GM20000 (cell line): ENCODE data around the gene ANO9.
"Not testable (repeated sequence)": the region's sequence is repeated elsewhere in the genome, so short reads cannot be mapped to it uniquely, and the experiment has no call there.

ENCODE experiments used
- DNase-seq: peaks from one replicate; pipeline ENCODE4 v3.0.0; 2012; ENCODE audit warnings: low spot score
- TF ChIP-seq, protein P1 (sequence below): IDR thresholded peaks from 2 replicates; pipeline ENCODE4 v1.5.1; 2012; ENCODE audit warnings: mild to moderate bottlenecking, control low read depth; ENCODE audit errors: extremely low read depth, missing control alignments

Gene ANO9

DNA sequence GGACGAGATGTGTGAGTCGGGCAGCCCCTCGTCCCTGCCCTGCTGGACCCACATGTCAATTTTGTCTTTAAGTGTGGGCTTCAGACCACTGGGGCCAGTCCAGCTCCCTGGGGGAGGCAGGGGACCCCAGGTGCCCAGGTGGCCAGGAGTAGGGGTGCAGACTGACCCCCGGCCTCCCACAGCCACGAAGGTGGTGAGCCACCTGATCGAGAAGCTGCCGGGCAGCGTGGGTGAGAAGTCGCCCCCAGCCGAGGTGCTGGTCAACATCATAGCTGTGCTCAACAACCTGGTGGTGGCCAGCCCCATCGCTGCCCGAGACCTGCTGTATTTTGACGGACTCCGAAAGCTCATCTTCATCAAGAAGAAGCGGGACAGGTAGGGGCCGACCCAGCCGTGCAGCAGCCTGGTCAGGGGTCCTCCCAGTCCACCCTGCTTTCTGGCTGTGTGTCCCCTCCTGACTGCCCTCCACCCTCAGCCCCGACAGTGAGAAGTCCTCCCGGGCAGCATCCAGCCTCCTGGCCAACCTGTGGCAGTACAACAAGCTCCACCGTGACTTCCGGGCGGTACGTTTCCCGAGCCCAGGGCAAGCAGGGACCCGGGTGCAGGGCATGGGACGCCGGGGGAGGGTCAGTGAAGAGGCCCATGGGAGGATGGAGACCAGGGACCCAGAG, 37.9 kb downstream of the ANO9 start:
- DNase-seq = no peak
- TF ChIP-seq, protein P1, sequence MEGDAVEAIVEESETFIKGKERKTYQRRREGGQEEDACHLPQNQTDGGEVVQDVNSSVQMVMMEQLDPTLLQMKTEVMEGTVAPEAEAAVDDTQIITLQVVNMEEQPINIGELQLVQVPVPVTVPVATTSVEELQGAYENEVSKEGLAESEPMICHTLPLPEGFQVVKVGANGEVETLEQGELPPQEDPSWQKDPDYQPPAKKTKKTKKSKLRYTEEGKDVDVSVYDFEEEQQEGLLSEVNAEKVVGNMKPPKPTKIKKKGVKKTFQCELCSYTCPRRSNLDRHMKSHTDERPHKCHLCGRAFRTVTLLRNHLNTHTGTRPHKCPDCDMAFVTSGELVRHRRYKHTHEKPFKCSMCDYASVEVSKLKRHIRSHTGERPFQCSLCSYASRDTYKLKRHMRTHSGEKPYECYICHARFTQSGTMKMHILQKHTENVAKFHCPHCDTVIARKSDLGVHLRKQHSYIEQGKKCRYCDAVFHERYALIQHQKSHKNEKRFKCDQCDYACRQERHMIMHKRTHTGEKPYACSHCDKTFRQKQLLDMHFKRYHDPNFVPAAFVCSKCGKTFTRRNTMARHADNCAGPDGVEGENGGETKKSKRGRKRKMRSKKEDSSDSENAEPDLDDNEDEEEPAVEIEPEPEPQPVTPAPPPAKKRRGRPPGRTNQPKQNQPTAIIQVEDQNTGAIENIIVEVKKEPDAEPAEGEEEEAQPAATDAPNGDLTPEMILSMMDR = no peak

GRCh38 chr11:403021-403760, 38.6 kb downstream of the ANO9 start:
- TF ChIP-seq, protein P1 = no peak
- no peak for DNase-seq

- not testable (repeated sequence) for DNase-seq
Measured at GRCh38 chr11:401196-401595, 40.6 kb downstream of the ANO9 start.

- no peak for DNase-seq
Measured at GRCh38 chr11:400241-400689, 41.5 kb downstream of the ANO9 start.

GRCh38 chr11:399731-400211, 42.0 kb downstream of the ANO9 start:
- no peak for DNase-seq

More at GRCh38 chr11:400241-400689, 41.5 kb downstream of the ANO9 start:
- TF ChIP-seq, protein P1 = no peak

GRCh38 chr11:398826-399225, 43.0 kb downstream of the ANO9 start:
- DNase-seq = no peak
- TF ChIP-seq, protein P1 = no peak

More at GRCh38 chr11:399731-400211, 42.0 kb downstream of the ANO9 start:
- TF ChIP-seq, protein P1 = no peak

GRCh38 chr11:396948-397548, 44.8 kb downstream of the ANO9 start:
- TF ChIP-seq, protein P1 = peak; percentile 78
- peak; percentile 98 for DNase-seq
